GM12864 (cell line): ENCODE data around the gene MAGEC2.

Source experiments
- DNase-seq: peaks from one replicate; pipeline ENCODE4 v3.0.0-alpha.2; 2011; ENCODE audit warnings: low read depth
- H3K4me3 ChIP-seq: 2 replicates; pipeline ENCODE4 v1.5.1; 2011; ENCODE audit warnings: mild to moderate bottlenecking, low read depth, low read length, control low read depth
- CTCF ChIP-seq: IDR thresholded peaks from 2 replicates; pipeline ENCODE4 v1.5.1; 2011; ENCODE audit warnings: low read depth, mild to moderate bottlenecking, moderate library complexity, low read length, control low read depth, inconsistent platforms; ENCODE audit errors: missing control alignments

MAGEC2 gene

GRCh38 chrX:142204522-142205433, at the start of gene MAGEC2:
Gene MAGEC2, minus strand, starts transcription at chrX:142205290. Its CDS starts 1,303 bp downstream, at chrX:142203987.
- DNase-seq, result no peak
- TF ChIP-seq CTCF, result no peak
- H3K4me3 ChIP-seq, result no peak within 1 kb of the TSS

- DNase-seq, result no peak
- no peak for TF ChIP-seq CTCF
- H3K4me3 ChIP-seq, result no peak overlapping the region
Measured at GRCh38 chrX:142251680-142252079, 46.6 kb upstream of the MAGEC2 start.

GRCh38 chrX:142251202-142251601, 46.1 kb upstream of the MAGEC2 start:
- no peak for DNase-seq
- H3K4me3 ChIP-seq, result no peak overlapping the region
- TF ChIP-seq CTCF, result no peak

GRCh38 chrX:142250502-142250901, 45.4 kb upstream of the MAGEC2 start:
- no peak overlapping the region for H3K4me3 ChIP-seq
- DNase-seq, result no peak
- TF ChIP-seq CTCF, result no peak

- no peak for DNase-seq
- H3K4me3 ChIP-seq, result no peak overlapping the region
- TF ChIP-seq CTCF, result no peak
Measured at GRCh38 chrX:142249721-142250120, 44.6 kb upstream of the MAGEC2 start.

GRCh38 chrX:142244568-142244967, 39.5 kb upstream of the MAGEC2 start:
- no peak overlapping the region for H3K4me3 ChIP-seq
- no peak for DNase-seq
- TF ChIP-seq CTCF, result no peak

GRCh38 chrX:142238536-142238935, 33.4 kb upstream of the MAGEC2 start:
- no peak overlapping the region for H3K4me3 ChIP-seq
- no peak for DNase-seq
- TF ChIP-seq CTCF, result no peak
